ENCODE measurements around the gene IL36B.

GRCh38 chr2:113064898-113065297, 12.2 kb upstream of the IL36B start:
- no peak for TF ChIP-seq CTCF (IDR thresholded peaks at IDR 0.05; ENCODE audit: low read depth, low read length, poor library complexity, severe bottlenecking)
- no peak for TF ChIP-seq EZH2phosphoT487 (IDR thresholded peaks at IDR 0.05; ENCODE audit: borderline replicate concordance, low read length)

Measured in DOHH2 (cell line).